ENCODE measurements around the gene HOGA1.

Gene HOGA1

GRCh38 chr10:97611473-97611872, 27.3 kb downstream of the HOGA1 start:
- Histone ChIP-seq H3K27me3 (ENCODE audit: control insufficient read depth in 2 of 2, insufficient read depth in 2 of 2, low read length in 2 of 2) (no peaks in the 10 kb centered on the region), H3K9ac (ENCODE audit: low read depth in 1 of 2, low read length in 2 of 2) (no peak overlapping the region), H3K4me3 (ENCODE audit: low read length in 2 of 2) (no peak overlapping the region), H3K9me3 (ENCODE audit: control insufficient read depth in 2 of 2, low read length in 2 of 2) (no peaks in the 10 kb centered on the region), H3K27ac (ENCODE audit: low read depth in 2 of 2, low read length in 2 of 2) (no peak overlapping the region), H3K36me3 (ENCODE audit: control insufficient read depth in 2 of 2, insufficient read depth in 2 of 2, low read length in 2 of 2) (no peaks in the 10 kb centered on the region), H3K4me1 (ENCODE audit: control insufficient read depth in 2 of 2, insufficient read depth in 2 of 2, low read length in 2 of 2) (no peaks in the 10 kb centered on the region)

GRCh38 chr10:97612386-97612785, 28.2 kb downstream of the HOGA1 start:
- H3K4me1 ChIP-seq (ENCODE audit: control insufficient read depth in 2 of 2, insufficient read depth in 2 of 2, low read length in 2 of 2): no peaks in the 10 kb centered on the region
- no peaks in the 10 kb centered on the region for H3K9me3 ChIP-seq (ENCODE audit: control insufficient read depth in 2 of 2, low read length in 2 of 2)
- H3K9ac ChIP-seq (ENCODE audit: low read depth in 1 of 2, low read length in 2 of 2): no peak overlapping the region
- no peaks in the 10 kb centered on the region for H3K27me3 ChIP-seq (ENCODE audit: control insufficient read depth in 2 of 2, insufficient read depth in 2 of 2, low read length in 2 of 2)
- H3K36me3 ChIP-seq (ENCODE audit: control insufficient read depth in 2 of 2, insufficient read depth in 2 of 2, low read length in 2 of 2): no peaks in the 10 kb centered on the region
- H3K4me3 ChIP-seq (ENCODE audit: low read length in 2 of 2): no peak overlapping the region
- no peak overlapping the region for H3K27ac ChIP-seq (ENCODE audit: low read depth in 2 of 2, low read length in 2 of 2)

GRCh38 chr10:97618285-97618684, 34.1 kb downstream of the HOGA1 start:
- Histone ChIP-seq H3K27ac (ENCODE audit: low read depth in 2 of 2, low read length in 2 of 2) (no peak overlapping the region), H3K9me3 (ENCODE audit: control insufficient read depth in 2 of 2, low read length in 2 of 2) (no peaks in the 10 kb centered on the region), H3K36me3 (ENCODE audit: control insufficient read depth in 2 of 2, insufficient read depth in 2 of 2, low read length in 2 of 2) (no peaks in the 10 kb centered on the region), H3K27me3 (ENCODE audit: control insufficient read depth in 2 of 2, insufficient read depth in 2 of 2, low read length in 2 of 2) (no peaks in the 10 kb centered on the region), H3K9ac (ENCODE audit: low read depth in 1 of 2, low read length in 2 of 2) (no peak overlapping the region), H3K4me1 (ENCODE audit: control insufficient read depth in 2 of 2, insufficient read depth in 2 of 2, low read length in 2 of 2) (no peaks in the 10 kb centered on the region), H3K4me3 (ENCODE audit: low read length in 2 of 2) (no peak overlapping the region)

GRCh38 chr10:97618733-97619132, 34.5 kb downstream of the HOGA1 start:
- Histone ChIP-seq H3K4me3 (ENCODE audit: low read length in 2 of 2) (no peak overlapping the region), H3K9me3 (ENCODE audit: control insufficient read depth in 2 of 2, low read length in 2 of 2) (no peaks in the 10 kb centered on the region), H3K36me3 (ENCODE audit: control insufficient read depth in 2 of 2, insufficient read depth in 2 of 2, low read length in 2 of 2) (no peaks in the 10 kb centered on the region), H3K27me3 (ENCODE audit: control insufficient read depth in 2 of 2, insufficient read depth in 2 of 2, low read length in 2 of 2) (no peaks in the 10 kb centered on the region), H3K27ac (ENCODE audit: low read depth in 2 of 2, low read length in 2 of 2) (no peak overlapping the region), H3K9ac (ENCODE audit: low read depth in 1 of 2, low read length in 2 of 2) (no peak overlapping the region), H3K4me1 (ENCODE audit: control insufficient read depth in 2 of 2, insufficient read depth in 2 of 2, low read length in 2 of 2) (no peaks in the 10 kb centered on the region)

- Histone ChIP-seq H3K4me3 (ENCODE audit: low read length in 2 of 2) (no peak overlapping the region), H3K36me3 (ENCODE audit: control insufficient read depth in 2 of 2, insufficient read depth in 2 of 2, low read length in 2 of 2) (no peaks in the 10 kb centered on the region), H3K4me1 (ENCODE audit: control insufficient read depth in 2 of 2, insufficient read depth in 2 of 2, low read length in 2 of 2) (no peaks in the 10 kb centered on the region), H3K27me3 (ENCODE audit: control insufficient read depth in 2 of 2, insufficient read depth in 2 of 2, low read length in 2 of 2) (no peaks in the 10 kb centered on the region), H3K27ac (ENCODE audit: low read depth in 2 of 2, low read length in 2 of 2) (no peak overlapping the region), H3K9ac (ENCODE audit: low read depth in 1 of 2, low read length in 2 of 2) (no peak overlapping the region), H3K9me3 (ENCODE audit: control insufficient read depth in 2 of 2, low read length in 2 of 2) (no peaks in the 10 kb centered on the region)
These were observed 39.1 kb downstream of the HOGA1 start for GRCh38 chr10:97623277-97623676.

- no peaks in the 10 kb centered on the region for H3K9me3 ChIP-seq (ENCODE audit: control insufficient read depth in 2 of 2, low read length in 2 of 2)
- no peaks in the 10 kb centered on the region for H3K36me3 ChIP-seq (ENCODE audit: control insufficient read depth in 2 of 2, insufficient read depth in 2 of 2, low read length in 2 of 2)
- no peaks in the 10 kb centered on the region for H3K27me3 ChIP-seq (ENCODE audit: control insufficient read depth in 2 of 2, insufficient read depth in 2 of 2, low read length in 2 of 2)
- no peak overlapping the region for H3K4me3 ChIP-seq (ENCODE audit: low read length in 2 of 2)
- H3K27ac ChIP-seq (ENCODE audit: low read depth in 2 of 2, low read length in 2 of 2): peak overlapping the region; percentile 28 to 37
- no peak overlapping the region for H3K9ac ChIP-seq (ENCODE audit: low read depth in 1 of 2, low read length in 2 of 2)
- H3K4me1 ChIP-seq (ENCODE audit: control insufficient read depth in 2 of 2, insufficient read depth in 2 of 2, low read length in 2 of 2): peaks cover under 1 to 2% of the 10 kb centered on the region in 2 donors
These were observed 43.5 kb downstream of the HOGA1 start for GRCh38 chr10:97627731-97628130.

- H3K36me3 ChIP-seq (ENCODE audit: control insufficient read depth in 2 of 2, insufficient read depth in 2 of 2, low read length in 2 of 2): no peaks in the 10 kb centered on the region
- no peak overlapping the region for H3K4me3 ChIP-seq (ENCODE audit: low read length in 2 of 2)
- H3K27me3 ChIP-seq (ENCODE audit: control insufficient read depth in 2 of 2, insufficient read depth in 2 of 2, low read length in 2 of 2): no peaks in the 10 kb centered on the region
- H3K9ac ChIP-seq (ENCODE audit: low read depth in 1 of 2, low read length in 2 of 2): no peak overlapping the region
- H3K4me1 ChIP-seq (ENCODE audit: control insufficient read depth in 2 of 2, insufficient read depth in 2 of 2, low read length in 2 of 2): peaks cover 3% of the 10 kb centered on the region in 2 donors
- no peaks in the 10 kb centered on the region for H3K9me3 ChIP-seq (ENCODE audit: control insufficient read depth in 2 of 2, low read length in 2 of 2)
- no peak overlapping the region for H3K27ac ChIP-seq (ENCODE audit: low read depth in 2 of 2, low read length in 2 of 2)
These were observed 44.0 kb downstream of the HOGA1 start for GRCh38 chr10:97628228-97628627.

- H3K9ac ChIP-seq (ENCODE audit: low read depth in 1 of 2, low read length in 2 of 2): no peak overlapping the region
- H3K4me1 ChIP-seq (ENCODE audit: control insufficient read depth in 2 of 2, insufficient read depth in 2 of 2, low read length in 2 of 2): peaks cover 3 to 8% of the 10 kb centered on the region in 2 donors
- no peaks in the 10 kb centered on the region for H3K9me3 ChIP-seq (ENCODE audit: control insufficient read depth in 2 of 2, low read length in 2 of 2)
- H3K27ac ChIP-seq (ENCODE audit: low read depth in 2 of 2, low read length in 2 of 2): no peak overlapping the region
- H3K36me3 ChIP-seq (ENCODE audit: control insufficient read depth in 2 of 2, insufficient read depth in 2 of 2, low read length in 2 of 2): no peaks in the 10 kb centered on the region
- H3K27me3 ChIP-seq (ENCODE audit: control insufficient read depth in 2 of 2, insufficient read depth in 2 of 2, low read length in 2 of 2): no peaks in the 10 kb centered on the region
- no peak overlapping the region for H3K4me3 ChIP-seq (ENCODE audit: low read length in 2 of 2)
These were observed 45.1 kb downstream of the HOGA1 start for GRCh38 chr10:97629289-97629688.

GRCh38 chr10:97631098-97631497, 46.9 kb downstream of the HOGA1 start:
- H3K36me3 ChIP-seq (ENCODE audit: control insufficient read depth in 2 of 2, insufficient read depth in 2 of 2, low read length in 2 of 2): no peaks in the 10 kb centered on the region
- no peak overlapping the region for H3K9ac ChIP-seq (ENCODE audit: low read depth in 1 of 2, low read length in 2 of 2)
- peaks cover 3 to 8% of the 10 kb centered on the region in 2 donors for H3K4me1 ChIP-seq (ENCODE audit: control insufficient read depth in 2 of 2, insufficient read depth in 2 of 2, low read length in 2 of 2)
- H3K27me3 ChIP-seq (ENCODE audit: control insufficient read depth in 2 of 2, insufficient read depth in 2 of 2, low read length in 2 of 2): no peaks in the 10 kb centered on the region
- H3K27ac ChIP-seq (ENCODE audit: low read depth in 2 of 2, low read length in 2 of 2): no peak overlapping the region
- H3K9me3 ChIP-seq (ENCODE audit: control insufficient read depth in 2 of 2, low read length in 2 of 2): no peaks in the 10 kb centered on the region
- H3K4me3 ChIP-seq (ENCODE audit: low read length in 2 of 2): no peak overlapping the region

GRCh38 chr10:97632949-97633884, 49.0 kb downstream of the HOGA1 start, which contains the start of gene MORN4:
TSS of gene MORN4 (minus strand) at chr10:97633500. CDS start at chr10:97619653, 13,847 bp downstream.
- Histone ChIP-seq H3K9me3 (ENCODE audit: control insufficient read depth in 2 of 2, low read length in 2 of 2) (no peaks in the 10 kb centered on the region), H3K4me1 (ENCODE audit: control insufficient read depth in 2 of 2, insufficient read depth in 2 of 2, low read length in 2 of 2) (peaks cover 3 to 8% of the 10 kb centered on the region in 2 donors), H3K9ac (ENCODE audit: low read depth in 1 of 2, low read length in 2 of 2) (peak within 1 kb of the TSS; percentile 52 to 71), H3K4me3 (ENCODE audit: low read length in 2 of 2) (peak within 1 kb of the TSS; percentile 84), H3K27me3 (ENCODE audit: control insufficient read depth in 2 of 2, insufficient read depth in 2 of 2, low read length in 2 of 2) (no peaks in the 10 kb centered on the region), H3K36me3 (ENCODE audit: control insufficient read depth in 2 of 2, insufficient read depth in 2 of 2, low read length in 2 of 2) (no peaks in the 10 kb centered on the region), H3K27ac (ENCODE audit: low read depth in 2 of 2, low read length in 2 of 2) (peak within 1 kb of the TSS in 1 of 2 donors; percentile 32)

Data from mucosa of rectum (tissue), 2 donors.